HepG2 (cell line): ENCODE results near the gene PKMYT1. TPM values are rescaled to one million over a fixed set of nuclear protein-coding genes. Genes with fewer than 3 reads are reported as not detected.
A peak's percentile ranks its signal among the peaks of the same experiment; 100 is the strongest.

Experiments used
- ARID3A ChIP-seq: IDR thresholded peaks from 2 replicates; pipeline ENCODE4 v1.6.1; 2012; ENCODE audit warnings: low read depth, low read length, improper control_type of control experiment
- ASH2L ChIP-seq: fragments of 300-600, 200-600 bp; sonication (generic); IDR thresholded peaks from 2 replicates; pipeline ENCODE4 v1.7.0; 2017; ENCODE audit warnings: low read depth, mild to moderate bottlenecking, moderate library complexity, mixed read lengths, low read length; ENCODE audit not compliant: insufficient read length
- BCL6 ChIP-seq: IDR thresholded peaks from 2 replicates; pipeline ENCODE4 v1.6.1; 2016; ENCODE audit warnings: missing genetic modification reagents, missing compliant biosample characterization
- HOXA3 ChIP-seq: sonication (generic); formaldehyde crosslinking; IDR thresholded peaks from 2 replicates; pipeline ENCODE4 v1.5.0; 2020; ENCODE audit warnings: missing genetic modification reagents
- NRL ChIP-seq: sonication (generic); formaldehyde crosslinking; IDR thresholded peaks from 2 replicates; pipeline ENCODE4 v1.5.0; 2020; ENCODE audit warnings: missing genetic modification reagents, mild to moderate bottlenecking, moderate library complexity, borderline replicate concordance
- ONECUT2 ChIP-seq: sonication (generic); formaldehyde crosslinking; IDR thresholded peaks from 2 replicates; pipeline ENCODE4 v1.4.0; 2020; ENCODE audit warnings: missing genetic modification reagents
- PATZ1 ChIP-seq: sonication (generic); formaldehyde crosslinking; IDR thresholded peaks from 2 replicates; pipeline ENCODE4 v1.4.0; 2020; ENCODE audit warnings: missing genetic modification reagents
- REST ChIP-seq, 2 experiments: IDR thresholded peaks; 2 replicates each; pipeline ENCODE4 v1.6.1; 2011 to 2012; ENCODE audit warnings: low read length in 2 of 2, borderline replicate concordance in 1 of 2, low read depth in 1 of 2, mild to moderate bottlenecking in 1 of 2, moderate library complexity in 1 of 2
- SMYD3 ChIP-seq: sonication (generic); formaldehyde crosslinking; IDR thresholded peaks from 2 replicates; pipeline ENCODE4 v1.8.1; 2023; ENCODE audit warnings: mild to moderate bottlenecking, missing genetic modification reagents
- SRSF4 ChIP-seq: fragments of 200-400 bp; formaldehyde crosslinking; IDR thresholded peaks from one replicate; pipeline ENCODE4 v1.6.1; 2018; ENCODE audit warnings: mild to moderate bottlenecking, low read depth, low read length, moderate library complexity; ENCODE audit not compliant: poor library complexity, severe bottlenecking
- TBX2 ChIP-seq: sonication (generic); formaldehyde crosslinking; IDR thresholded peaks from 2 replicates; pipeline ENCODE4 v1.5.0; 2020; ENCODE audit warnings: missing genetic modification reagents, mild to moderate bottlenecking, borderline replicate concordance
- ZNF33B ChIP-seq: sonication (generic); formaldehyde crosslinking; IDR thresholded peaks from 2 replicates; pipeline ENCODE4 v1.5.1; 2020; ENCODE audit warnings: mild to moderate bottlenecking, missing genetic modification reagents
- ZNF382 ChIP-seq: sonication (generic); formaldehyde crosslinking; IDR thresholded peaks from 2 replicates; pipeline ENCODE4 v1.5.0; 2020; ENCODE audit warnings: missing genetic modification reagents, mild to moderate bottlenecking, borderline replicate concordance
- ZNF878 ChIP-seq: sonication (generic); formaldehyde crosslinking; IDR thresholded peaks from 2 replicates; pipeline ENCODE4 v1.8.1; 2023; ENCODE audit warnings: mild to moderate bottlenecking, missing genetic modification reagents, moderate library complexity
- polyA plus RNA-seq, 8 experiments: library from polyadenylated mRNA; depleted of rRNA in 3 of 8; stranded (reverse) in 7 of 8; unstranded in 1 of 8; fragments of >200 nt; fragmentation: Illumina TruSeq in 4 of 8; extraction: Trizol in 4 of 8; gene quantifications; 2 replicates each; pipeline versions ENCODE4 v1.2.1 to v1.2.3, GENCODE V29; 2011 to 2016; ENCODE audit warnings: low read depth in 4 of 8, missing spikeins in 1 of 8, mixed read lengths in 1 of 8; ENCODE audit not compliant: insufficient read depth in 1 of 8
- total RNA-seq, 5 experiments: library from RNA; depleted of rRNA; stranded (reverse); fragments of >200 nt; fragmentation: Illumina TruSeq; extraction: Trizol; gene quantifications; 2 replicates each; pipeline ENCODE4 v1.2.3, GENCODE V29; 2016; ENCODE audit warnings: low read depth in 1 of 5
- TF ChIP-seq, protein P1 (sequence below): IDR thresholded peaks from 2 replicates; pipeline ENCODE4 v1.6.1; 2016; ENCODE audit warnings: missing compliant biosample characterization, missing genetic modification reagents, borderline replicate concordance

PKMYT1 gene
- total and polyA plus RNA-seq, 2 of the 13 experiments (the other 11 are each of a cell fraction or from before 2014, with no cell fraction given) = 7.0 to 27.8 TPM

- TF ChIP-seq ARID3A = no peak
- TF ChIP-seq SMYD3 (CRISPR knock-in tag) = no peak
- TF ChIP-seq ZNF382 (CRISPR knock-in tag) = no peak
- TF ChIP-seq PATZ1 (CRISPR knock-in tag) = peak; percentile 84
- peak; percentile 23 for TF ChIP-seq ASH2L
- no peak for TF ChIP-seq BCL6 (CRISPR knock-in tag)
- TF ChIP-seq ZNF878 (CRISPR knock-in tag) = no peak
- TF ChIP-seq NRL (CRISPR knock-in tag) = 0 out of 2 replicates have a peak, but pooled peaks have one; percentile 17
- no peak for TF ChIP-seq REST (IDR thresholded peaks at IDR 0.05; ENCODE audit: borderline replicate concordance in 1 of 2, low read depth in 1 of 2, low read length in 2 of 2)
- 0 out of 2 replicates have a peak, but pooled peaks have one; percentile 12 for TF ChIP-seq HOXA3 (CRISPR knock-in tag)
- TF ChIP-seq ZNF33B (CRISPR knock-in tag) = no peak
- TF ChIP-seq, protein P1, sequence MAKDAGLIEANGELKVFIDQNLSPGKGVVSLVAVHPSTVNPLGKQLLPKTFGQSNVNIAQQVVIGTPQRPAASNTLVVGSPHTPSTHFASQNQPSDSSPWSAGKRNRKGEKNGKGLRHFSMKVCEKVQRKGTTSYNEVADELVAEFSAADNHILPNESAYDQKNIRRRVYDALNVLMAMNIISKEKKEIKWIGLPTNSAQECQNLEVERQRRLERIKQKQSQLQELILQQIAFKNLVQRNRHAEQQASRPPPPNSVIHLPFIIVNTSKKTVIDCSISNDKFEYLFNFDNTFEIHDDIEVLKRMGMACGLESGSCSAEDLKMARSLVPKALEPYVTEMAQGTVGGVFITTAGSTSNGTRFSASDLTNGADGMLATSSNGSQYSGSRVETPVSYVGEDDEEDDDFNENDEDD = no peak
- TF ChIP-seq ONECUT2 (CRISPR knock-in tag) = no peak
- TF ChIP-seq TBX2 = peak; percentile 55; the same call in 1 of the 2 replicates
- TF ChIP-seq SRSF4 = no peak
Observed at GRCh38 chr16:2964475-2965336, 15.5 kb downstream of the PKMYT1 start (continued).
